Adrenal gland (tissue), 5 donors: ENCODE measurements around the gene SPTBN4.

ENCODE experiments used
- POLR2A ChIP-seq, 2 donors: fragments of 450-650 bp; IDR thresholded peaks; one replicate each; pipeline ENCODE4 v1.6.1; 2017; ENCODE audit warnings: antibody characterized with exemption in 2 of 2, mild to moderate bottlenecking in 2 of 2, moderate library complexity in 1 of 2
- TF ChIP-seq, protein P1 (sequence below), 6 experiments: fragments of 450-650 bp in 4 of 6; fragments of 200-600 bp in 2 of 6; sonication (generic) in 1 of 6; IDR thresholded peaks; 1 replicate in 5 of 6; 2 replicates in 1 of 6; pipeline versions ENCODE4 v1.5.1 to v1.8.0; 2016 to 2021; ENCODE audit warnings: antibody characterized with exemption in 6 of 6, mild to moderate bottlenecking in 2 of 6, moderate library complexity in 1 of 6
- donor health status: DM: no; HTN: no; CAD: no.

DNA sequence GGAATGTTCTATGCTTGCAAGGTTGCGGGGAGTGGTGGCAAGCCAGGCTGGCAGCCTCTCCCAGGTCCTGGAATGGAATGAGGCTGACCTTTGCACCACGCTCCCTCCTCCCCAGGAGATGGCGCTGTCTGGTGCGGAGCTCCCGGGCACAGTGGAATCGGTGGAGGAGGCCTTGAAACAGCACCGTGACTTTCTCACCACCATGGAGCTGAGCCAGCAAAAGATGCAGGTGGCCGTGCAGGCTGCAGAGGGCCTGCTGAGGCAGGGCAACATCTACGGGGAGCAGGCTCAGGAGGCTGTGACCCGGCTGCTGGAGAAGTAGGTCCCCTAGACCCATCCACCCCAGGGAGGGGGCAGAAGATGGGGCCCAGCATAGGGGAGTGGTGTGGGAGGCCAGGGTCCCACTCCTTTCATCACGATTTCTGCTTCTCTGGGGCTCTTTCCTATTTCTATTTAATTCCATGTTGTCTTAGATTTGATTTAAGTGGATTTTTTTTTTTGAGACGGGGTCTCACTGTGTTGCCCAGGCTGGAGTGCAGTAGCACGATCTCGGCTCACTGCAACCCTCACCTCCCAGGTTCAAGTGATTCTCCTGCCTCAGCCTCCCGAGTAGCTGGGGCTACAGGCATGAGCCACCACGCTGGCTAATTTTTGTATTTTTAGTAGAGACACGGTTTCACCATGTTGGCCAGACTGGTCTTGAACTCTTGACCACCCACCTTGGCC is 56.7 kb downstream of the SPTBN4 start:
- TF ChIP-seq, protein P1, sequence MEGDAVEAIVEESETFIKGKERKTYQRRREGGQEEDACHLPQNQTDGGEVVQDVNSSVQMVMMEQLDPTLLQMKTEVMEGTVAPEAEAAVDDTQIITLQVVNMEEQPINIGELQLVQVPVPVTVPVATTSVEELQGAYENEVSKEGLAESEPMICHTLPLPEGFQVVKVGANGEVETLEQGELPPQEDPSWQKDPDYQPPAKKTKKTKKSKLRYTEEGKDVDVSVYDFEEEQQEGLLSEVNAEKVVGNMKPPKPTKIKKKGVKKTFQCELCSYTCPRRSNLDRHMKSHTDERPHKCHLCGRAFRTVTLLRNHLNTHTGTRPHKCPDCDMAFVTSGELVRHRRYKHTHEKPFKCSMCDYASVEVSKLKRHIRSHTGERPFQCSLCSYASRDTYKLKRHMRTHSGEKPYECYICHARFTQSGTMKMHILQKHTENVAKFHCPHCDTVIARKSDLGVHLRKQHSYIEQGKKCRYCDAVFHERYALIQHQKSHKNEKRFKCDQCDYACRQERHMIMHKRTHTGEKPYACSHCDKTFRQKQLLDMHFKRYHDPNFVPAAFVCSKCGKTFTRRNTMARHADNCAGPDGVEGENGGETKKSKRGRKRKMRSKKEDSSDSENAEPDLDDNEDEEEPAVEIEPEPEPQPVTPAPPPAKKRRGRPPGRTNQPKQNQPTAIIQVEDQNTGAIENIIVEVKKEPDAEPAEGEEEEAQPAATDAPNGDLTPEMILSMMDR (IDR thresholded peaks at IDR 0.05) = peak; percentile 54 to 85 (median 72)
- no peak for TF ChIP-seq POLR2A (IDR thresholded peaks at IDR 0.05)
